PC-3 (cell line): Measurements from ENCODE around the gene HOXB13.
A peak's percentile ranks its signal among the peaks of the same experiment; 100 is the strongest.

Experiments used
- CTCF ChIP-seq: fragments of 300-600 bp; sonication (generic); conservative IDR thresholded peaks from 2 replicates; pipeline ENCODE4 v1.5.1; 2017; ENCODE audit warnings: antibody characterized with exemption, low read depth, mild to moderate bottlenecking, low read length
- EZH2 ChIP-seq: fragments of 300-600 bp; sonication (generic); IDR thresholded peaks from one replicate; pipeline ENCODE4 v1.6.1; 2017; ENCODE audit warnings: antibody characterized with exemption, mild to moderate bottlenecking, low read length; ENCODE audit not compliant: unreplicated experiment
- EZH2phosphoT487 ChIP-seq: fragments of 300-600 bp; sonication (generic); IDR thresholded peaks from 2 replicates; pipeline ENCODE4 v1.6.1; 2018; ENCODE audit warnings: mild to moderate bottlenecking, antibody characterized with exemption, low read length, borderline replicate concordance

- TF ChIP-seq CTCF, result peak; percentile 96
- no peak for TF ChIP-seq EZH2
- no peak for TF ChIP-seq EZH2phosphoT487
These were observed 4.1 kb downstream of the HOXB13 start for GRCh38 chr17:48724251-48725003.
